H4 (cell line): ENCODE data around the gene SYTL3. TPM values are rescaled to one million over a fixed set of nuclear protein-coding genes. Genes with fewer than 3 reads are reported as not detected.

Experiments
- total RNA-seq: library from RNA; depleted of rRNA; stranded (reverse); fragments of >200 nt; shearing (Covaris generic); gene quantifications from 2 replicates; pipeline ENCODE4 v1.2.3, GENCODE V29; 2014; rRNA removed

The SYTL3 gene
- total RNA-seq, 1 experiment from 2014 or later: 1.0 TPM

Other genes starting within 250 kb of the SYTL3 start
- 16.1 and 18.8 TPM in 2 replicates for gene TMEM181, start 90.0 kb upstream of the SYTL3 start, total RNA-seq
- 40.1 and 58.7 TPM in 2 replicates for gene DYNLT1, start 5.3 kb upstream of the SYTL3 start, total RNA-seq
- gene EZR, start 169.3 kb downstream of the SYTL3 start, total RNA-seq: 29.3 and 31.8 TPM in 2 replicates